Prostate gland (tissue), 2 donors: ENCODE data around the gene ST6GAL1. TPM values are rescaled to one million over a fixed set of nuclear protein-coding genes. Genes with fewer than 3 reads are reported as not detected.

ENCODE experiments used
- DNase-seq: peaks from one replicate; pipeline ENCODE4 v3.0.0-alpha.2; 2019; ENCODE audit warnings: low spot score
- H3K27ac ChIP-seq, 2 donors: fragments of 200-600 bp; sonication (generic); 2 replicates each; pipeline ENCODE4 v1.5.1; 2017 to 2019
- H3K27me3 ChIP-seq: fragments of 200-600 bp; sonication (generic); replicated peaks from 2 replicates; pipeline ENCODE4 v1.5.1; 2019; ENCODE audit not compliant: insufficient read depth
- H3K36me3 ChIP-seq, 2 donors: fragments of 200-600 bp; sonication (generic); 1 replicate in 1 of 2; 2 replicates in 1 of 2; pipeline versions ENCODE4 v1.5.1 to v1.8.1; 2017 to 2019
- H3K4me1 ChIP-seq: fragments of 200-600 bp; sonication (generic); replicated peaks from 2 replicates; pipeline ENCODE4 v1.5.1; 2019
- H3K4me3 ChIP-seq, 2 donors: fragments of 200-600 bp; sonication (generic); 2 replicates each; pipeline ENCODE4 v1.5.1; 2017 to 2019
- H3K9me3 ChIP-seq: fragments of 200-600 bp; sonication (generic); 2 replicates; pipeline ENCODE4 v1.5.1; 2017
- CTCF ChIP-seq, 4 experiments: fragments of 200-600 bp in 2 of 4; fragments of 450-650 bp in 2 of 4; sonication (generic) in 2 of 4; IDR thresholded peaks; 1 replicate in 3 of 4; 2 replicates in 1 of 4; pipeline ENCODE4 v1.5.1; 2016 to 2019; ENCODE audit warnings: antibody characterized with exemption in 4 of 4, mild to moderate bottlenecking in 2 of 4, moderate library complexity in 2 of 4
- POLR2A ChIP-seq: fragments of 450-650 bp; IDR thresholded peaks from one replicate; pipeline ENCODE4 v1.6.1; 2016; ENCODE audit warnings: antibody characterized with exemption, mild to moderate bottlenecking
- POLR2AphosphoS5 ChIP-seq: sonication (generic); formaldehyde crosslinking; IDR thresholded peaks from one replicate; pipeline ENCODE4 v1.6.1; 2017; ENCODE audit warnings: antibody characterized with exemption
- WGBS: methylation state at CpG from one replicate; pipeline ENCODE4 v1.1.5; 2018; 5-methylcytosine and 5-hydroxymethylcytosine counted together
- intact Hi-C: fragments of 100-400 bp; cut with DNase I; formaldehyde crosslinking; loops from one replicate; pipeline ENCODE4 v1.14.2; 2022
- total RNA-seq, 2 donors: library from RNA; depleted of rRNA; stranded (reverse); fragments of >200 nt; gene quantifications; one replicate each; pipeline ENCODE4 v1.1.0, GENCODE V29; 2016

ST6GAL1 gene
- total RNA-seq, 2 donors from 2014 or later = 101 to 225 TPM

- Histone ChIP-seq H3K4me3 (no peak overlapping the region), H3K27me3 (no peaks in the 10 kb centered on the region), H3K36me3 (no peaks in the 10 kb centered on the region), H3K27ac (no peak overlapping the region), H3K4me1 (peaks cover 3% of the 10 kb centered on the region), H3K9me3 (no peaks in the 10 kb centered on the region)
- no peak for TF ChIP-seq POLR2A
- intact Hi-C loops = no loop called here
- no peak for DNase-seq
- 95% methylated on average over 1 of the region's 1 CpG for WGBS
Observed at GRCh38 chr3:186925826-186926225, 4.5 kb upstream of the ST6GAL1 start.

GRCh38 chr3:186929186-186929585 lies 1.1 kb upstream of the ST6GAL1 start:
- Histone ChIP-seq H3K27ac (peak overlapping the region; percentile 94 to 96), H3K36me3 (no peaks in the 10 kb centered on the region), H3K27me3 (no peaks in the 10 kb centered on the region), H3K4me1 (peaks cover 3% of the 10 kb centered on the region), H3K4me3 (no peak overlapping the region), H3K9me3 (no peaks in the 10 kb centered on the region)
- 49% methylated on average over 5 of the region's 5 CpGs for WGBS
- intact Hi-C loops = no loop called here
- TF ChIP-seq POLR2AphosphoS5 = no peak
- no peak for TF ChIP-seq CTCF (IDR thresholded peaks at IDR 0.05)
- no peak for TF ChIP-seq POLR2A
- DNase-seq = peak; percentile 47

GRCh38 chr3:186929685-186930084 lies 641 bp upstream of the ST6GAL1 start:
- no peaks in the 10 kb centered on the region for H3K27me3 ChIP-seq
- DNase-seq = no peak
- peak overlapping the region; percentile 94 to 96 for H3K27ac ChIP-seq
- TF ChIP-seq POLR2AphosphoS5 = no peak
- TF ChIP-seq POLR2A = no peak
- 78% methylated on average over 12 of the region's 12 CpGs for WGBS
- peaks cover 3% of the 10 kb centered on the region for H3K4me1 ChIP-seq
- intact Hi-C loops = loop anchor here (5.0 kb wide), 1 partner anchor 48 kb away; no protein-coding TSS in a partner anchor
- peak overlapping the region; percentile 73 to 92 for H3K4me3 ChIP-seq
- H3K36me3 ChIP-seq = no peaks in the 10 kb centered on the region
- H3K9me3 ChIP-seq = no peaks in the 10 kb centered on the region

GRCh38 chr3:186930641-186931531 lies 560 bp downstream of the ST6GAL1 start:
- intact Hi-C loops = loop anchor here (5.0 kb wide), 1 partner anchor 46 kb away; no protein-coding TSS in a partner anchor
- WGBS = under 1% methylated on average over 76 of the region's 76 CpGs
- Histone ChIP-seq H3K9me3 (no peaks in the 10 kb centered on the region), H3K4me3 (peak overlapping the region; percentile 73 to 92), H3K27ac (peak overlapping the region; percentile 94 to 96), H3K36me3 (no peaks in the 10 kb centered on the region), H3K4me1 (peaks cover 3% of the 10 kb centered on the region), H3K27me3 (no peaks in the 10 kb centered on the region)
- TF ChIP-seq POLR2AphosphoS5 = peak; percentile 45
- peak in 1 of 4 experiments; percentile 12 for TF ChIP-seq CTCF (IDR thresholded peaks at IDR 0.05)
- TF ChIP-seq POLR2A = no peak
- peak; percentile 54 for DNase-seq

- H3K9me3 ChIP-seq = no peaks in the 10 kb centered on the region
- peak; percentile 81 for DNase-seq
- no peaks in the 10 kb centered on the region for H3K27me3 ChIP-seq
- TF ChIP-seq CTCF (IDR thresholded peaks at IDR 0.05) (no peak), POLR2AphosphoS5 (peak; percentile 23), POLR2A (peak; percentile 41)
- peak overlapping the region; percentile 94 to 96 for H3K27ac ChIP-seq
- intact Hi-C loops = loop anchor here (5.0 kb wide), 1 partner anchor 46 kb away; no protein-coding TSS in a partner anchor
- peak overlapping the region; percentile 73 to 92 for H3K4me3 ChIP-seq
- peaks cover 3% of the 10 kb centered on the region for H3K4me1 ChIP-seq
- WGBS = under 1% methylated on average over 32 of the region's 32 CpGs
- H3K36me3 ChIP-seq = no peaks in the 10 kb centered on the region
Observed at GRCh38 chr3:186931532-186932280, 1.4 kb downstream of the ST6GAL1 start.
